Measurements from ENCODE around the gene CARMIL1.
A peak's percentile ranks its signal among the peaks of the same experiment; 100 is the strongest.

GRCh38 chr6:25312703-25313102 is 33.5 kb downstream of the CARMIL1 start:
- TF ChIP-seq CTCF (IDR thresholded peaks at IDR 0.05) (peak in 1 of 4 experiments; percentile 13), POLR2A (IDR thresholded peaks at IDR 0.05) (no peak)
